HG03521 (cell line): ENCODE measurements around the gene SLC16A6.
"Not testable (repeated sequence)": the region's sequence is repeated elsewhere in the genome, so short reads cannot be mapped to it uniquely, and the experiment has no call there.

Source experiments
- ATAC-seq: cut with Tn5 transposase; IDR thresholded peaks from one replicate; pipeline ENCODE4 v1.9.1; 2021; ENCODE audit warnings: mild to moderate bottlenecking, moderate library complexity; ENCODE audit not compliant: unreplicated experiment

The SLC16A6 gene

DNA sequence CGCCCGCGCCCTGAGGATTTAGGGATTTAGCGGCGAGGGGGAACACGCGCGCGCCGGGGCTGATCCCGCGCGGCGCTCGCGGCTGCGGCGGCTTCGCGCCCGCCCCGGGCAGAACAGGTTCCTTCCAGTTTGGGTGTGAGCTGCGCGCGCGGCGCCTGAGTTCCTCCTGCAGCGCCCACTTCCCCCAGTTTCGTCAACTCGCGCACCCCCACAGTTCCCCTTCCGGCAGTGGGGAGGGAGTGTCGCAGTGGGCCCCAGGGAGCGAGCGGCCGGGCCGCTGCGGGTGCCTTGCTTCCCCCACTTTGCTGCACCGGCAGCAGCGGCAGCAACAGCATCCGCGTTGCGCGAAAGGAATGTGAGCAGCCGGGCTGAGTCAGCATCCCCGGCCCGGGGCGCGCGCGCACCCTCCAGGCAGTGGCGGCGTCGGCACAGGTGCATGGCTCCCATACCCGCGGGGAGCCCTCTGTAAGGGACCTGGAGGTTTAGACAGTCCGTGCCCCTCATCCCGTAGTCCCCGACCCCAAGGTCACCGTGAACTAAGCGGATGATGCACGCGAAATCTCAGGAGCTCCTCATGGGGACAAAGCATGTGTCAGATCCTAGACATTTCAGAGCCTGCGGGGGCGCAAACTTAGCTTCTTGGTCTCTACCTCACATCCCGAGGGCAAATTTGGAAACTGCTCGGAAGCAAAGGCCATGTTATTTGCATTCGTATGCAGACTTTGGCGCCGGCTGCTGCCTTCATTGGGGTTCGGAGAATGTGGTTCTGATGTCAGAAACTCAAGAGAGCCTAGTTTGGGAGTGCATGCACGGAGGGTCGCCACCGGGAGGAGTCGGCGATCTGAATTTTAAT, 1.1 kb upstream of the SLC16A6 start:
- ATAC-seq: peak; percentile 59

DNA sequence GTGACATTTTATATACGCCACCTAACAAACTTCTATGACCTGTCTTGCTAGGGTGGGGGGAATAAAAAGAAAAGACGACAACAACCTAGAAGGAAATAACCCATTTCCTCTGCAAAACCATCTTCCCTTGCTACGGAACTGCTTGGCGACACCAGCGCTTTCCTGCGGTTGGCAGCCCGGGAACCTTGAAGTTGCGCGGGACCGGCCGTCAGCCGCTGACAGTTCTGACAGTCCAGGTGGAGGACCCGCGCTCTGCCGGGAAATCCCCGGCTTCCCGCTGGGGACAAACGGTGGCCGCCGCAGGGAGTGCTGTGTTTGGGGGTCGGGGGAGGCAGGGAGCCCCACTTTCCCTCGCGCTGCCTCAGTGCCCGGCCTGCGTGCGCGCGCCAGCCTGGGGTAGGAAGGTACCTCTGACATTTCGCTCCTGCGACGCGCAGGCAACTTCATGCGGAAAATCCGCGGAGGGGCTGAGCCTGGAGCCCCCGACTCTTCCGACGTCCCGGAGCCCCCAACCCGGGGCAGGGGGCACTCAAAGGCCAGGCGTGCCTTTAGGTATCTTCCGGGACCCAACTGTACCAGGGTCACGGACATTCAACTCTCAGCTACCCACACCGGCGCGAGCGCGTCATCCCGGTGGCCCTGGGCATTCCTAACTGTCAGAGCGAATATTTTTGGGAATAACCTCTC, 516 bp downstream of the SLC16A6 start:
- no peak for ATAC-seq

DNA sequence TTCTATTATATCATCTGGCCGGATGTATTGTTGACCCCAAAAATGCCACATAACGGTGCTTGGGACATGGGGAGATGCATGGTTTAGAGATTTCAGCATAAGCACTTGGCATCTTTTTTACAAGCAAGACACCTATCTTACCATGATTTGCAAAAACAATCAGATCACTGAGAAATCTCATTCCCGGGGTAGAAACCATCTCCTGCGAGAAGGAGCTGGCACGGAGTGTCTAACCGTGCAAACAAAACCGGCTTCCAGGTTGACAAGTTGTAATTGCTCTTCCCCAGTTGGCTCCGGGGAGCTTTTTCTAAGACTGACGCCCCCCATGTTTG, 1.0 kb downstream of the SLC16A6 start:
- no peak for ATAC-seq

DNA sequence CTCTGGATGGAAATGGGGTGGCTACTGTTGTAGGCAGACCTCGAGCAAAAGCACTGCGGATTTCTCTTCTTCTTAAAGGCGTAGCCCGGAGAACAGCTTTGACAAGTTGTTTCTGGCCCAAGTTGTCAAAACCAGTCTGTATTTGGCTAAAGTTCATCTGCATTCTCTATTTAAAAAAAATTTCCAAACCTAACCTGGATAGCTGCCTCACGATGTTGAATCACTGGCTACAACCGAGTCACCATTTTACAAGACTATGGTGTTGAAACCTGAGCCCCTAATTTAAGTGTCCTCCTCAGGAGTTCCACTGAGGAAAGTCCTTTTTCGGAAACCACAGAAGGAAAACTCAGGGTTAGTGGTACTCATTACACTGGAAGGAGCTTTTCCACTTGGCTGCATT, 1.5 kb downstream of the SLC16A6 start:
- no peak for ATAC-seq

DNA sequence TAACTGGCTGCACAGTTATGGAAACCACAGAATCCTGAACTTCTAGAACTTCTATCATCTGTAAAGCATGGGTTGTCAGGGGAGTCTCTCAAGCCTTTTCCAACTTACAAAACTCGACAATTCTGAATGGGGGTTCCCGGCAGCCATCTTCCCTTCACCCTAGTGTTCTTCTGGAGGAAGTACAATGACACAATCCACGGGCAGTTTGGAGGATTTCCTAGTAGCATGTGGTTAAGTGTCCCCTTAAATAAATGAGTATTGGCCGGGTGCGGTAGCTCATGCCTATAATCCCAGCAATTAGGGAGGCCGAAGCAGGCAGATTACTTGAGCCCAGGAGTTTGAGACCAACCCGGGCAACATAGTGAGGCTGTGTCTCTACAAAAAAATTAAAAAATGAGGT, 2.1 kb downstream of the SLC16A6 start:
- no peak for ATAC-seq

DNA sequence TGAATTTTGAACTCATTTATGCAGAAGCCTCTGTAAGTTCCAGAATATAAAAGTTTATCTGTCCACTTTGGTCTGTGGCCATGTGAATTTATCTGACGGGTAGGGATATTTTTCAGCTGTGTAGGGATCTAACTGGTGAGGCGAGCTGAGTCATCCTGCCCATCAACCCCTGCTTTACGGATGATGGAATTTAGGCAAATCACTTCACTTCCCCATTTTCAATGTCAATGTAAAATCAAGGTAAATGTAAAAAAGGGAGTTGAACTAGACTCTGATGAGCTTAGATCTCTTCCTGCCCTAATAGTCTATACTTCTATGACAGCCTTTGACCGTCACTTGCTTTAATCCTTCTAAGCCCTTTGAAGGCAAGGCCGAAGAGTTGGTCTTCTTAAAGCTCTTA, 2.6 kb downstream of the SLC16A6 start:
- no peak for ATAC-seq

DNA sequence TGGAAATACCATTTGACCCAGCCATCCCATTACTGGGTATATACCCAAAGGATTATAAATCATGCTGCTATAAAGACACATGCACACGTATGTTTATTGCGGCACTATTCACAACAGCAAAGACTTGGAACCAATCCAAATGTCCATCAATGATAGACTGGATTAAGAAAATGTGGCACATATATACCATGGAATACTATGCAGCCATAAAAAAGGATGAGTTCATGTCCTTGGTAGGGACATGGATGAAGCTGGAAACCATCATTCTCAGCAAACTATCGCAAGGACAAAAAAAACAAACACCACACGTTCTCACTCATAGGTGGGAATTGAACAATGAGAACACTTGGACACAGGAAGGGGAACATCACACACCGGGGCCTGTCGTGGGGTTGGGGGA, 9.0 kb downstream of the SLC16A6 start:
- not testable (repeated sequence) for ATAC-seq

DNA sequence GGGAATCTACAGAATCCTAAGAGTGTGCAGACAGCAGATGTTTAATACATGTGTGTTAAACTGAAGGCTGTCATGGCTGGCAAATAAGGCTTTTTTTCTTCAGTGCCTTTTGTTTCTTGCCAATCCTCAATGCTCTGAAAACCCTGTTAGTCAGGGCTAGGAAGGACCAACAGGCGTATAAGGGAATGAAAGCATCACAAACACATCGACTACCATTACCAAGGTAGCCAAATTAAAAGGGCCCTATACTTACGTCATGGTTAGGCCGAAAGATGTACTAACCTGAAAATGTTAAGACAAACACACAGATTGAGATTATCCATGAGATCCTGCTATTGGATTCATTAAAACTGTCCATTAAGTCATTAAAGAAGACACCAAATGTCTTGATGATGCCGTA, 13.1 kb downstream of the SLC16A6 start:
- ATAC-seq: no peak

DNA sequence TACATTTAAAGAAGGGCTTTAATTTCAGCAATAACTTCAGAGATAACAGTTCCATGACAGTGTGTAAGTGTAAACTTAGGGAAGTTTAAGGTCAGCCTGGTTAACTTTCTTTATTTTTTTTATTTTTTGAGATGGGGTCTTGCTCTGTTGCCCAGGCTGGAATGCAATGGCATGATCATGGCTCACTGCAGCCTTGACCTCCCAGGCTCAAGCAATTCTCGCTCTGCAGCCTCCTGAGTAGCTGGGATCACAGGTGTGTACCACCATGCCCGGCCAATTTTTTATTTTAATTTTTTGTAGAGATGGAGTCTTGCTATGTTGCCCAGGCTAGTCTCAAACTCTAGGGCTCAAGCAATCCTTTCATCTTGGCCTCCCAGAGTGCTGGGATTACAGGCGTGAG, 14.6 kb downstream of the SLC16A6 start:
- not testable (repeated sequence) for ATAC-seq

DNA sequence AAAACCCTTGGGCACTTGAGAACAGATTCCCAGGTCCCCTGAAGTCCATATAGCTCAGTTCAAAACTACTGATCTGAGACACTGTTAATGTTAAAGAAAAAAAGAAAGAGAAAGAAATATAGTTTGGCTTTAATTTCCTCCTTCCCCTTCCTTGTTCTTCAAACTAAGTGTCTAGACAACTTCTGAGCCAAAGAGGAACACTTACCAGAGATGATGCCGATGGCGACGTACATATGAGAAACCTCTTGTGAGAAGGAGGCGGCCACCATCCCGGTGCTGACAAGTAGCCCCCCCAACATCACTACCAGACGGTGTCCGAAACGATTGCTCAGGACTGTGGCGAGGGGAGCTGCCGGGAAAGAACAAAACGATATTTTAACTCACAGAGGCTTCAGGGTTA, 17.2 kb downstream of the SLC16A6 start:
- no peak for ATAC-seq

DNA sequence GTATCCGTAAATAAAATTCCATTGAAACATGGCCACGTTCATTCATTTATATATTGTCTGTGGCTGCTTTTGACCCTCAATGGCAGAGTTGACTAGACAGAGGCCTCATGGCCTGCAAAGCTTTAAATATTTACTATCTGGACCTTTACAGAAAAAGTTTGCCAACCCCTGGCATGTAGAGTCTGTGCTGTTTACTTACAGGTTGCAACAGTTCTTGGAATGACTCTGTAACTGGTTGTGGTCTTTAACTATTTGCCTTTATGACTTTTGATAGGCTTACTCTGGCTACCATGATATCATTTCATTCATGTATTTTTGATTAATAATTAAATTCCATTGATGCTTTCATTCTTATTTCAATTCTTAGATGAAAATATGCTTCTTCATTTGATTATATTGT, 25.1 kb downstream of the SLC16A6 start:
- ATAC-seq: not testable (repeated sequence)

DNA sequence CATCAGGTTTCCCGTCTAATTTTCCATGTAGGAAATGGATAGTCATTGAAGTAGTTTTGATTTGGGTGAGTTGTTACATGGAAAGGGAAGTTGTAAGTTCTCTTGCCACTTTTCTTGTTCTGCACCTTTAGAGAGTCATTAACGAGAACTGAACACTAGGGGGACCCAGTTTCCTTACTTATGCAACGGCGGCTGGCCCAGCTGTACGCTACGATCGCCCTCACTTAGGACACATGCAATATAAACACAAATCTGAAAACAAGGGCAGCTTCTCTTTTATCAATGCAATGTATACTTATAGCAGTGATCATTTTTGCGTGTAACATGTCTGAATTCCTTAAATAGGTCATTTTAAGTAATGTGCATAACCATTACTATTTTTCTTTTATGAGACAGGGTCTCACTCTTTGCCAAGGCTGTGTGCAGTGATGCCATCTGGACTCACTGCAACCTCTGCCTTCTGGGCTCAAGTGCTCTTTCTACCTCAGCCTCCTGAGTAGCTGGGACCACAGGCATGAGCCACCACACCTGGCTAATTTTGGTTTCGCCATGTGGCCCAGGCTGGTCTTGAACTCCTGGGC, 27.7 kb downstream of the SLC16A6 start:
- ATAC-seq: not testable (repeated sequence)

DNA sequence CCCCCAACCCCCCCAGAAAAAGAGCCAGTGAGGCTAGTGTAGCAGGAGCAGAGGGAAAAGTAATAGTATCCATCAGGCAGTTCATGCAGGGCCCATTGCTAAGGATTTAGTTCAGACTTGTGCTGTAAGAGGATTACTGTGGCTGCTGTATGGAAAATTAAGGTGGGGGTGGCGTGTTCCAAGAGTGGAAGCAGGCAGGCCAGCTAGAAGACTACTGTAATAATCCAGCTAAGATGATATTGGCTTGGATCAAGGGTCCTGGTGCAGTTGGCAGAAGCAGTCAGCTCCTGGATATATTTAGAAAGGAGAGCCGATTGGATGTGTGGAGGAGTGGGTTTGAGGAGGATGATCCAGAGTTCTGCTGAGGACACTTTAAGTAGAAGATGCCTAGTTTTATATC, 28.5 kb downstream of the SLC16A6 start:
- ATAC-seq: not testable (repeated sequence)

DNA sequence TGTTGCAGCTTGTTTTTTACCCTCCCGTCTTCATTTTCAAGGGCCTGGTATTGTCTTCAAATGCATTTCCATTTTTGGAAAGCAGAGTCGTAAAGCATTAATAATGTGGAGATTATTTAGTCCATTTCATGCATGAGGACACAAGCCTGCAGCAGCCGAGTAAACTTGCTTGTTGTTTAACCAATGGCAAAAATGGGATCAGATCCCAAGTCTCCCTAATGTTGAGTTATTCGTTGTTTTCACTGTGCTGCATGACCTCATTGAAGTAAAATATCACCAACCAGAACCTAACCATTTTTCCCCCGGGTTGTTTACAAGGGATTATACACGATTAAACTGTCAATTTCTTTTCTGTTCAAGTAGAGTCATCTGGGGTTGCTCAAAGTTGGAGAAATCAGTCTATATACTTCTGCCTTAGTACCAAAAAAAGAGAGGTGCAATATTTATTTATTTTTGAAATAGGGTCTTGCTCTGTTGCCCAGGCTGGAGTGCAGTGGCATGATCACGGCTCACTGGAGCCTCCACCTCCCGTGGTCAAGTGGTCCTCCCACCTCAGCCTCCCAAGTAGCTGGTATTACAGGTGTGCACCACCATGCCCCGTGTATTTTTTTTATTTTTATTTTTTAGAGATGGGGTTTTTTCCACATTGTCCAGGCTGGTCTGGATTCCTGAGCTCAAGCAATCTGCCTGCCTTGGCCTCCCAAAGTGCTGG, 30.7 kb downstream of the SLC16A6 start:
- ATAC-seq: no peak

DNA sequence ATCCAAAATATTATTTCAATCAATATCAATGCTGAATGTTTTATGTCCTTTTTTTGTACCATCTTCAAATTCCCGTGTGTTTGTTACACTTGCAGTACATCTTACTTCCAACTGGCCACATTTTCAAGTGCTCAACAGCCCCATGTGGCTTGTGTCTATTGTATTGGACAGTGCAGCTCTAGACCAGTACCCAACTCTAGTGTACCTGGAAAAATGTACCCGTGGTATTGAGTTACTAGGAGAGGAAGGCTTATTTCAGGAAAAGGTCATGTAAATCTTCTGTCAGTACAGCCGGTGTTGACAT, 31.3 kb downstream of the SLC16A6 start:
- not testable (repeated sequence) for ATAC-seq

DNA sequence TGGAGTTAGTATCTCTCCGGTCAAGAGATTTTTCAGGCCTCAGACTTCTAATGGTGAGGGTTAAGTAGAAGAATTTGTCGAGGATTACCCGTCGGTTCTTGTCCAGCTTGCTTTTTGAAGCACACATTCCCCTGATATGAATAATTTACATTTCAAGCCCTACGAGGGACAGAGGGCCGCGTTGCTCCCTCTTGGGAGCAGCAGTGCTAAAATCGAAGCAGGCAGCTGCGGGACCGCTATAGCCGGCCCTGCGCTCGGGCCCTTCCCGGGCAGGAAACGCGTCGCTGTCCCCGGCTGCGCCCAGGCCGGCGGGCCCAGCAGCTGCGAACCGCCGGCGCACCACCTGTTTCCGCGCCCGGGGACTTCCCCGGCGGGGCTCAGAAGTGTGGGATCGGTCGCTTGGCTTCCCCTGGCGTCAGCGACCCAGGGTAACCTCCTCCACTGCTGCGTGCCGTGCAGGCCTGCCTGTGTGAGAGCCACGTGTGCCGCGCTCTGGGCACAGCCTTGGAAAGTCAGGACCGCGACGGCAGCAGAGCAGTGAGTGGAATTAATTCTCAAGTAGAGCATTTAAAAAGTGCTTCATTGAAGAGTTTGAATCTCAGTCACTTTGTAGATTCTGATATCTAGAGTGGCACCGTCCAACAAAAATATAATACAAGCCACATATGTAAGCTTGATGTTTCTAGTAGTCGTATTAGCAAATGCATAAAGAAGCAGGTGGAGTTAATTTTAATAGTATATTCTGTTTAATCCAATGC, 31.9 kb downstream of the SLC16A6 start:
- ATAC-seq: peak; percentile 94

DNA sequence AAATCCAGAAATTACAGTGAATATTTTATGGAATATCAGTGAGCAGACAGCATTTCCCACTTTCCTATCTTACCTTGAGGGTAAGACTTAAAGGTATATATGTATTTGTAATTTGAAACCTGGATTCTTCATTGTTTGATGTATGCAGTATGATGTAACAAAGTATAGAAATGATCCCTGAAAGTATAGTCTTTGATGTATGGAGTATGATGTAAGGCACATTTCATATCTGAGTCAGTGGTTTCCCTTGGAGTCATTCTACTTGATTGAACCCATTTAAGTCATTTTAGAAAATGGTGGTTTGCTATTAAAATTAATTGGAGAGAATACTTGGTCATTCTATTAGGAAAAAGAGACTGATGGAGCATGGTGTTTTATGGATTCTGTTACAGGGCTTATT, 33.0 kb downstream of the SLC16A6 start:
- ATAC-seq: no peak

DNA sequence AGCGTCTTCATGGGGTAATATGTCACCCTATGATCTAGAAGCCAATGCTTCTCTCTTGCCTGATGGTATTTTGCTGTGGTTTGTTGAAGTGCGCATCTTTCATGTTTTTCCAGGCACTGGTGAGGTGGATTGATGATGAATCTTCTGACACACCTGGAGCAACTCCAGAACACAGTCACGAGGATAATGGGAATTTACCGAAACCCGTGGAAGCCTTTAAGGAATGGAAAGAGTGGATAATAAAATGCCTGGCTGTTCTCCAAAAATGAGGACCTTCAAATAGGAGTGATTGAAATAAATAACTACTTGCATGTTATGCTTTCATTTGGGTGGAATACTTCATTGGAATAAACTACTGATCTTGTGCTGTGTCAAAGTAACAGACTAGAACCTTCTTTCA, 34.2 kb downstream of the SLC16A6 start:
- ATAC-seq: not testable (repeated sequence)

DNA sequence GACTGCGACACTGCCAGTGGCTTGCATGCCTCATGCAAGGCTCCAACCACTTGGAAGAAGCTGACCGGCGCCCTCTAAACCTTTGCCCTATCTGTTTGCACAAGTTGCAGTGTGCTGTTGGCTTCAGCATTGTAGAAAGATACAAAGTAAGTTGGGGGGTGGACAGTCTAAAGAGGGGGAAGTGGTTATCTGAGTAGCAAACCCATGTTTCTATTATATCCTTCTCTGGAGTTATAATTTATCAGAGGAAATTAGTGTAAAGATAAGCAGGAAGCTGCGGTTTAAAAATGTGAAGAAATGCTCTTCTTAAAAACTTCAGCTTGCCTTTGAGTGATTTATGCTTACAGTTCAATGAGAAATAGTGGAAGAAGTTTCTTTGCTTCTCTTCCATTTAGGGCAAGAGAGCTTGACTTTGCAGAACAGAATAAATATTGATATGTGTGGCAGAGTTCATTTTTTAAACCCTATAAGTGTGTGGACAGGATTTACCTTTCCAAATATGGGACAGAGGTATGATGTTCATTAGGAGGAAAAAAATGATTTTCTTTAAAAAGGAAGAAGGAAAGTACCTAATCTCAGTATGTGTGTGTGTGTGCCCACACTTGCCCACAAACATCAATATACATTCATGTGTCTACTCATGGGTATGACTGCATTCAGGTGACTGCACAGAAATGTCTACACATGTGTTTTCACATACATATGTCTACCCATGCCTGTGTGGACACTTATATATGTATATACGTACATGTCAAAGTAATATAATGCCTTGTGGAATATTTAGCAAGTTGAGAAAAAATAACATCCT, 35.0 kb downstream of the SLC16A6 start:
- ATAC-seq: no peak

DNA sequence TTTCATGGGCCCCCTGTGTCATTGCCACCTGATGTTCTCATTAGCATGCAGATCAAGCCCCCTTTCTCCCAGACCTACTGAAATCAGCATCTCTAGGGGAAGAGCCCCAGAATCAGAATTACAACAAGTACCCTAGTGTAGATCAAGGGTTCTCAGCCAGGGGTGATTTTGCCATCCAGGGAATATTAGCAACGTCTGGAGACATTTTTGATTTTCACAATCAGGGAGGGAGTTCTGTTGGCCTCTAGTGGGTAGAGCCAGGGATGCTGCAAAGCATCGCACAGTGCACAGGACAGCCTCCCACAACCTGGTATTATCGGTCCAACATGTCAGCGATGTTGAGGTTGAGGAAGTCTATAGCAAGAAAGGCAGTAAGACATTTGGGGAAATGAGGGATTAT, 35.8 kb downstream of the SLC16A6 start:
- ATAC-seq: no peak
